Measurements from ENCODE around the gene CD70.

GRCh38 chr19:6608940-6609339 is 18.0 kb upstream of the CD70 start:
- TF ChIP-seq CTCF (IDR thresholded peaks at IDR 0.05; ENCODE audit: low read depth, low read length, missing input control) (no peak), RAD21 (IDR thresholded peaks at IDR 0.05) (no peak)
- TF ChIP-seq, protein P1, sequence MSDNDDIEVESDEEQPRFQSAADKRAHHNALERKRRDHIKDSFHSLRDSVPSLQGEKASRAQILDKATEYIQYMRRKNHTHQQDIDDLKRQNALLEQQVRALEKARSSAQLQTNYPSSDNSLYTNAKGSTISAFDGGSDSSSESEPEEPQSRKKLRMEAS (IDR thresholded peaks at IDR 0.05), result no peak
- TF ChIP-seq, protein P2, sequence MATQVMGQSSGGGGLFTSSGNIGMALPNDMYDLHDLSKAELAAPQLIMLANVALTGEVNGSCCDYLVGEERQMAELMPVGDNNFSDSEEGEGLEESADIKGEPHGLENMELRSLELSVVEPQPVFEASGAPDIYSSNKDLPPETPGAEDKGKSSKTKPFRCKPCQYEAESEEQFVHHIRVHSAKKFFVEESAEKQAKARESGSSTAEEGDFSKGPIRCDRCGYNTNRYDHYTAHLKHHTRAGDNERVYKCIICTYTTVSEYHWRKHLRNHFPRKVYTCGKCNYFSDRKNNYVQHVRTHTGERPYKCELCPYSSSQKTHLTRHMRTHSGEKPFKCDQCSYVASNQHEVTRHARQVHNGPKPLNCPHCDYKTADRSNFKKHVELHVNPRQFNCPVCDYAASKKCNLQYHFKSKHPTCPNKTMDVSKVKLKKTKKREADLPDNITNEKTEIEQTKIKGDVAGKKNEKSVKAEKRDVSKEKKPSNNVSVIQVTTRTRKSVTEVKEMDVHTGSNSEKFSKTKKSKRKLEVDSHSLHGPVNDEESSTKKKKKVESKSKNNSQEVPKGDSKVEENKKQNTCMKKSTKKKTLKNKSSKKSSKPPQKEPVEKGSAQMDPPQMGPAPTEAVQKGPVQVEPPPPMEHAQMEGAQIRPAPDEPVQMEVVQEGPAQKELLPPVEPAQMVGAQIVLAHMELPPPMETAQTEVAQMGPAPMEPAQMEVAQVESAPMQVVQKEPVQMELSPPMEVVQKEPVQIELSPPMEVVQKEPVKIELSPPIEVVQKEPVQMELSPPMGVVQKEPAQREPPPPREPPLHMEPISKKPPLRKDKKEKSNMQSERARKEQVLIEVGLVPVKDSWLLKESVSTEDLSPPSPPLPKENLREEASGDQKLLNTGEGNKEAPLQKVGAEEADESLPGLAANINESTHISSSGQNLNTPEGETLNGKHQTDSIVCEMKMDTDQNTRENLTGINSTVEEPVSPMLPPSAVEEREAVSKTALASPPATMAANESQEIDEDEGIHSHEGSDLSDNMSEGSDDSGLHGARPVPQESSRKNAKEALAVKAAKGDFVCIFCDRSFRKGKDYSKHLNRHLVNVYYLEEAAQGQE (IDR thresholded peaks at IDR 0.05), result no peak

All from liver (tissue), 3 donors.